Hematopoietic multipotent progenitor cell (in vitro differentiated cells): ENCODE data around the gene DCP1B. TPM values are rescaled to one million over a fixed set of nuclear protein-coding genes. Genes with fewer than 3 reads are reported as not detected.

ENCODE experiments used
- DNase-seq, 3 donors: peaks; one replicate each; pipeline ENCODE4 v3.0.0-alpha.2; 2011 to 2015; ENCODE audit warnings: low read depth in 2 of 3, low spot score in 2 of 3
- total RNA-seq: library from RNA; depleted of rRNA; stranded (reverse); fragments of >200 nt; gene quantifications from one replicate; pipeline ENCODE4 v1.2.3, GENCODE V29; 2012

Gene DCP1B
- total RNA-seq, 1 donor = 10.0 TPM

DNA sequence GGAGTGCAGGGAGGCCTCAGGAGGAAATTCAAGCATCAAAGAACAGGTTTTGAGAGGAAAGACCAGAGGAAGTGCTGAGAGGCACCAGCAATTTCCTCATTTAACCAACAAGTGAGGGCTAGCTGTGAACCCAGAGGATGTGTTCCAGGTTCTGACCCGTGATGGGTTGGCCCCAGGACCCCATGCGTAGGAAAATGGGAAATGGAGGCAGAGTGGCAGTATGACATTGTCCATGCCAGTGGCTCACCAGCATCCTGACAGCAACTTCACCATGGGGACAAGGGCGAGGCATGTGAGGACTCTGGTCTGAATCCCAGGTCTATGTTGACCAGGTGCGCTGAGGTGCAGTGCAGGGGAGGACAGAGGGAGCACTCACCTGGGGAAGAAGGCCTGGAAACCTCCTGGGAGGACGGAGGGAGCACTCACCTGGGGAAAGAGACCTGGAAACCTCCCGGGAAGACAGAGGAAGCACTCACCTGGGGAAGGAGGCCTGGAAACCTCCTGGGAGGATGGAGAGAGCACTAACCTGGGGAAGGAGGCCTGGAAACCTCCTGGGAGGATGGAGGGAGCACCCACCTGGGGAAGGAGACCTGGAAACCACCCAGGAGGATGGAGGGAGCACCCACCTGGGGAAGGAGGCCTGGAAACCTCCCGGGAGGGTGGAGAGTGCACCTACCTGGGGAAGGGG, 79.1 kb downstream of the DCP1B start:
- DNase-seq = no peak

DNA sequence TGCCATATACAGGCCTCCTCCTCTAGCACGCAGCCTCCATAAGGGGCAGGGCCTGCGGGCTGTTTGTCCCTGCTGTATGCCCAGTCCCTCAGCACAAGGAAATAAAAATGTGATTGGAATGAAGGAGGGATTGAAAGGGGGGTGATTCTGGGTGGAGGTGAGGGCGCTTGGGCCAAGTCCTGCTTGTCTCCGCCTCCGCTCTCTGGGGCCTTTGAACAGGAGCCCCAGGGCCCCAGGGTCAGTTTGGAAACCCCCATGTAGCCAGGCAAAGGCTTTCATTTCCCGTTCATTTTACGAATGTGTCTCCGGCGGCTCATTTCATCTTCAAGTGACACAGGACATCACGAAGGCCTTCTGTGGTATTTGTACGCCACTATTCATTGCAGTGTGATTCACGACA, 81.3 kb downstream of the DCP1B start:
- no peak for DNase-seq

DNA sequence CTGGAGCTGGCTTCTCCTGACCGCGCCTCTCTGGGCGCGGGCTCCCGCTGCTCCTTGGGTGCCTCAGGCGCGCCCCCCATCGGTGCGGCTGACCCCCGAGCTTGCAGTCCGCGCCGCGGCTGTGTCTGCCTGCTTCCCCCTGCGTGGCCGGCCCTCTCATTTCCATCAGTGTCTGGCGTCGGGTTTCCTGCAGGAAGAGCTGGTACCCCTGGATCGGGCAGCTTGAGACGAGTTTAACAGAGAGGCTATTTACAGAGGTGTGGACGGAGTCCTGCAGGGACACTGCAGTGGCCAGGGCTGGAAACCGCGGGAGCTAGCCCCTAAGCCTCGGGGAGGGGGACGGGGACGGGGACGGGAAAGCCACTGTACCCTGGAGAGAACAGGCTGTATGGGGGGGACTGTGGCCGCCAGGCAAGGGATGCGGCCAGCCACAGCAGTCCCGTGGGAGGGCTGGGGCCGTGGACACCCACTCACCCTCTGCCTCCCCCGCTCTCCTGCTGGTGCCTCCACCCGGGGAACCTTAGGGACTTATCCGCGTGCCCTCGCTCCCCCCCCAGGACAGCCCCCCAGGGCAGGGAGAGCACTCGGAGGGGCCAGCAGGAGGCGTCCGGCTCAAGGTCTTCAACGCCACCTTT, 82.1 kb downstream of the DCP1B start:
- DNase-seq = no peak

DNA sequence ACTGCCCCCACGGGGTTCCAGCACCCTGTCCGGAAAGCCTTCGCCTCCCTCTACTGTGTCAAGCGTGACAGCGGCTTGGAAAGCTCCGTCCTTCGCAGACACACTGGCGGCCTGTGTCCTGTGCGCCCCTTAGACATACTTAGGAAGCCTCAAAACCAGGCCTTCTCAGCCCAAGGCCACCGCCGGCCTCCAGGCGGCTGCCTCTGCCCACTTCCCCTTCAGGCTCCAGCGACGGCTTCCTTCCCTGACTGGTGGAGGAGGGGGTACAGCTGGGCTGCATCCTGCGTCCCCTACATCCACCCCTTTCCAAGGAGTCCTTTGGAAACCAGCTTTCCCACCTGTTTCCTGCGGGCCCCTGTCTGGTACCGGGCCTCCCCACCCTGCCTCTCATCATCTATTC, 83.3 kb downstream of the DCP1B start:
- peak in 2 of 3 donors; percentile 65 to 79 for DNase-seq

DNA sequence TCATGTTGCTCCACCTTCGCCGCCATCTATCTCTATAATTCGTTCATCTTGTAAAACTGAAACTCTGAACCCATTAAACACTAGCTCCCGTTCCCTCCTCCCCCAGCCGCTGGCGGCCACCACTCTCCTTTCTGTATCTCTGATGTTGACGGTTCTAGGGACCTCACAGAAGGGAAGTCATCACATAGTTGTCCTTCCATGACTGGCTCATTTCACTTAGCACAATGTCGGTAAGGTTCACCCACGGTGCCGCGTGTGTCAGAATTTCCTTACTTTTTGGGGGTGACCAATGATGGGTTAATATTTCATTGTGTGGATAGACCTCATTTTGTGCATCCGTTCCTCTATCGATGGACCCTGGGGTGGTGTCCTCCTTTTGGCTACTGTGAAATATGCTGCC, 83.8 kb downstream of the DCP1B start:
- DNase-seq = no peak

DNA sequence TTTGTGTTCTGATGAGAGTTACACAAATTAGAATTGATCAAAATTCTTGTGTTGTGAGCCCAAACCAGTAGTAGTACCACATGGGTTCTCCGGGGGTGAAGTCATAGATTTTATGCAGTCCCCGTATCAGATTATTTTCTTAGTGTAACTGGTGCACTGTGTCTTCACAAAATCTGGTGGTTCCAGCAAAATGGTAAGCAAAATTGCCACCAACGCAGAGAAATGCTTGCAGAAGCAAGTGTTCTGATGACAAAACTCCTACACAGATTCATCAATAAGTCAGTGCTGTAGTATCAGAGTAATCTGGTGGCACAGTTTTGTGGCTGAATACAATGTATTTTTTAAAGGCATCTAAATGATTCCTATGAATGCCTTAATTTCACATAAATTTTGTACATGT, 84.5 kb downstream of the DCP1B start:
- DNase-seq = no peak

DNA sequence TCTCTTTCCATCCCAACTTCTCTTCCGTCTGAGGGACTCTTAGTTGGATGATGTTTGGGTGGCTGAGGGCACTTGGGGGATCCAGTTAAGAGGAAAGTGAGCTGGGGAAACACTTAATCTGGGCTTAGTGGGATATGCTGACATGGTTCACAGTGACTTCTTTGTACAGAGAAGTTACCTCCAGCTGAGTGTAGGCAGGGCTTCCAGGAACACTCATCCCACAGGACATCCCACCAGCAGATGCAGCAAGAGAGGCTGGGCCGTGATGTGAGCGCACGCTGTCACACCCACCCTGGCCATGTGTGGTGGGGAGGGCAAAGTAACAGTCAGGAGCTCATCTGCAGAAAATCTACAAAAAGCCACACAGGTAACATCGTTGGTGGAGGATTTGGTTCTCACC, 85.0 kb downstream of the DCP1B start:
- DNase-seq = no peak

DNA sequence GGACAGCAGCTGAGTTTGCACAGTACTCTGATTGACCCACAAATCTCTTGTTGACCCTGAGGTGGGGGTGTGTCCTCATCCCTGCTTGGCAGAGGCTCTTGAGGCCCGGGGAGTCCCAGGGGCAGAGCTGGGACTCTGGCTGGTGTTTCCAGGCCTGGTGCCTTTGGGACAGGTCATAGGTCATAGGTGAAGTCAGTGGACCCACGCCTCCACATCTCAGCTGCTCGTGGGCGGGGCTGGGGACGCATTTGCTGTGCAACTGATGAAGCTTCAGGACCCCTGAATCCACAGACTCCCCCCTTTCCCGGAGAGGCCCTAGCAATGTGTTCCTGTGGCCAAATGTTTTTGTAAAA, 85.4 kb downstream of the DCP1B start:
- DNase-seq = no peak

DNA sequence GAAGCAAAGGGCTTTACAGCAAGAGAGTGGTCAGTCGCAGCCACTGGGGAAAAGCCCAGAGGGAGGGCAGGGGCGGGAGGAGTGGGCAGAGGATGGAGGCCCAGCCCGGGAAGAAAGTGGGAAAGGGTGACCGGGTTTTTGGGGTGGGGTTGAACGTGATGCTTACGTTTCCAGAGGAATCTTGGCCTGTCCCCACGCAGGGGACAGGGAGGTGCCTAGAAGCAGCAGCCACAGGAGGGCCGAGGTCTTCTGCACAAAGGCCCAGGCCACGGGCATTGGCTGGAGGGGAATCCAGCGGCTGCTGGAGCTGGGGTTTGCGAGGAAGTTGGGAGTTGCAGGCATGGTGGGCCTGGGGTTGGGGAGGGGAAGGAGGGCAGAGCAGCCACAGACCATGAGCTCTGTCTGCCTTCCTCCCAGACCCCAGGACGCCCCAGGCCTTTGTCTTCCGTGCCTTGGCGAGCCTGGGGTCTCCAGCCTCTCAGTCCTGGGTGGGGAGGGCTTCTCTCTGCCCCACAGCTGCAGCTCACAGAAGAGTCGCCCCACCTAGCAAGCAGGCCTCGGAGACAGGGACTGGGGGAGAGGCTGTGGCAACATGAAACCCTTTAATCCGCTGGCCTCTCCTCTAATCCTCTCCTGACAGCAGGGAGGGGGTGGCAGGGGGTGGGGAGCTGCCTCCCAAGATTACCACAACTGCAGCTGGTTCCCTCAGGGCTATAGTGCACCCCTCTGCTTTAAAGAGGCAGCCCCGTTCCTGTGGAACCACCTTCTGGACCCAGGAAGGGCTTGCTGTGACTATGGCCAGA, 86.0 kb downstream of the DCP1B start, which contains the start of gene CACNA2D4:
TSS of gene CACNA2D4 (minus strand) at position 572 of the 803 bp plus-strand sequence. CDS start at position 393, 179 bp downstream.
- DNase-seq = peak in 1 of 3 donors; percentile 45

DNA sequence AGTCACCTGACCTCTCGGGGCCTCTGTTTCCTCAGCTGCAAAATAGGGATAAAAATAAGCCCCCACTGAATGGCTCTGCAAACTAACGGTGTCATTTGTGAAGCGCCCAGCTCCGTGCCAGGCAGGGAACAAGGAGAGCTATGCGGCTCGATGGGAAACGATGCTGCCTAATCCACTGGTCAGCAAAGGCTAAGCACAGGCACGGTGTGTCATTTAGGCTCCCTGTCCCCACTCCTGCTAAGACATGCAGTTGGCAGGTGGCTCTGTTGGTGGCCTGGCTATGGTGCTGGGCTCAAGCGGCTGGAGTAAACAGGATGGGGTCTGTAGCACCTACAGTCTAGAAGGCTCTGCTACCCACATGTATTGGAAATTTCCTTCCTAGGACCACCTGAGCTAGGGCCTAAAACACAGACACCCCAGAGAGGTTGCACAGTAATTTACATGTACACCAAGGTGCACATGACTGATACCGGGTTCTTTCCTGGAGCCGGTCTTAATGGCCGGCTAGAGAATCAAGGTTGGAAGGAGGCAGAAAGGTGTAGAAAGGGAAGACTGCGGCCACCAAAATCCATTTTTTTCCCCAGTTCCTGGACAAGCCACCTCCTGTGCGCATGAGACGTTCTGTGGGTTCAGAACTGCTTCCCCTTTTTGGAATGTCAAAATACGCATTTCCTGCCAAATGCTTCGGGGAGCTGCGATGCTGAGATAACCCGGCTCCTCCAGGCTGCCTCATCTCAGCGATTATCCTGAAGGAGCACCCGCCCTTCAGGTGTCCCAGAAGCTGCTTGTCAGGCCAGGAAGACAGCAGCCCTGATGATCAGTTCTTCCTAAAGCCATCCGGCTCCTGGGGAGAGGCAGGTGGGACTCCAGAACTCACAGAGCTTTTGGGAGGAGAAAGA, 86.8 kb downstream of the DCP1B start:
- DNase-seq = peak in 2 of 3 donors; percentile 79 to 82

DNA sequence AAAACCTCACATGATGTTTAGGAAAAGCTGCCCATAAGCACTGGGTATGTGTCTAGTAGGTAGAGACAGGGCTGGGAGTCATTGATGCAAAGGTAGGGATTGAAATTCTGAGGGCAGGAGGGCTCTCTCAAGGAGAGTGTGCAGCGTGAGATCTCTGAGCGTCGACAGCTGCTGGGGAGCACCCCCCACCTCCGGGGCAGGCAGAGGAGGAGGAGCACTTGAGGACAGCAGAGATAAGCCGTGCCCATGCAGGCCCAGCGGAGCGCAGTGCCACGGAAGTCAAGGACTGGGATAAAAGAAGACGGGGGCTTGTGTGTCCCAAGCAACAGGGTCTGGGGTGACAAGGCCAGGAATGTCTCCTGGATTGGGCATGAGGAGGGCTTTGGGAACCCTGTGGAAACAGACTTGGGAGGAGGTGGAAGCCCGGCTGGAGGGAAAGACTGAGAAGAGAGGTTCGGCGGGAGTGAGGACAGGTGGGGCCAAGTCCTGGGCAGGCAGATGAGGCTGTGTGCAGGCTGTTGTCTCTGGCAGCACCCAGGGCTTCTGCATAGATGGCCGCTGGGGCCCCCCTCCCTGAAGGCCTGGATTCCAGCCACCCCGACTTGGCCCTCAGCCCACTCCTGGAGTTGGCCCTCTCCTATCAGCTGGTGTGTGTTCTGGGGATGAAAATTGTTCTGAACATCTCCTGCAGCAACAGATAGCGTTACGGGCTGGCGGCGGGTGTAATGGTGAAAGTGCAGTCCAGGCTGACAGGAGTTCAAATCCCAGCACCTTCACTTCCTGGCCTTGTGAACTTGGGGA, 87.7 kb downstream of the DCP1B start:
- no peak for DNase-seq

DNA sequence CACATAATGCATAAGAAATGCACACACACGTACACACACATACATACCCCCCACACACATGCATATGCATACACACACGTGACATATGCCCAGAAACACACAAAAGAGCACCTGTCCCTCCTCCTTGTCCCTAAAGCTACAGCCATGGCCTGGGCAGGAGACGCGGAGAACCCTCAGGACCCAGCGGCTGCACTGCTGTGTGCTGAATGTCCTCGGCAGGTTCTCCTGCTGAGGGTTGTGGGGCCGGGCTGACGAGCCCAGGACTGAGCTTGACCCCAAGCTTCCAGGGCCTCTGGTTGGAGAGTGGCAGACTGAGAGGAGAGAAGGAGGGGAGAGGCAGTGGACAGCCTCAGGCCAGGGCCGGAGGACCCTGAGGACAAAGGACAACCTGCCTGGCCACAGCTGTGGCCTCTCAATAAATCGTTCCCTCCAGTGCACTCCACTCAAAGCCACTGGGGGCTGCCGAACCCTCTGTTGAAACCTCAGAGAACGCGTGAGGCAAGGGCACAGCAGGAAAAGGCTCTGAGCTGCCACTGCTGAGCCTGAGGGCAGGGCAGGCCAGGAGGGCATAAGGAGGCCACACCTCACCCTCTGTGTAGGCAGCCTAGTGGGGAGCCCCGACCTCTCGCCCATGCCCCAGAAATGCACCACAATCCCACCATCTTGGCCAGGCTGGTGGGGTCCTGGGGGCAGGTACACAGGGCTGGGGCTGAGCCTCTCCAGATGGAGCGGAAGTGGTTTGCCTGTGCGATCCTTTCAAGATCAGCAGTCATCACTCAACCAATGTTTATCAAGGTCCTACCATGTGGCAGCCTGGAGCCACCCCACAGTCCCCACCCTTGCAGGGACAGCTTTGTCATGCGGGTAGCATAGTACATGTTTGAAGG, 88.9 kb downstream of the DCP1B start:
- peak in 2 of 3 donors; percentile 44 to 69 for DNase-seq

DNA sequence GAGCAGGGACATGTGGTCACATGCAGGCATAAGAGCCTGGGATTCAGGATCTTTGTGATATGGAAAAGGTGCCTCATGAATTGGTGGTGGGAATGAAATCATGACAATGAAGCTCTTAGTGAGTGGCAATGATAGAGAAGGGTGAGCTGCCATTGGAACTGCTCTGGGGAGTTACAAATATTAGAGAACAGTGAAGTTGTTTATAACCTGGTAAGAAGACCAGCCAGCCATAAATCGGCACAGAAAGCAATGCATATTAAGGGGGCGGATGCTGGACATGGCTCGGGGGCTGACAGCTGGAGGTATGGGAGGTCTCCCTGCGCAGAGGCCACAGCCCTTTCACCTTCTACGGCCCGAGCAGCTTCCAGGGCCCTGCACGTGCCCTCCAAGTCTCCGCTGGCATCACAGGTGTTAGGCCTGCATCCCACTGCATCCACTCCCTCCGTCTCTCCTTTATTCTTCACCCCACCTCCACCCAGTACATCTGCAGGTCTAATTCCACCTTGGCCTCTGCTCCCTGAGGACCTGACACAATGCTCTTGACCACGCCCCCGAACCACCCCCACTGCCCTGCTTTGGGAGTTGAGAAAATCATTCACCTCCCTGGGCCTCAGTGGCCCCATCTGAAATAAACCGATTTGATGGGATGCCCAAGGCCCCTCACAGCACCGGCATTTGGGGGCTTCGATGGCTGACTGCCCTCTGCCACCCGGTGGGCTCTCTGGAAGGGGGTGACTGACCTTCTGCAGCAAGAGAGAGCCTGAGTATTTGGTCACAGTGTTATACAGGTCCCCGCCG, 89.9 kb downstream of the DCP1B start:
- DNase-seq = no peak

DNA sequence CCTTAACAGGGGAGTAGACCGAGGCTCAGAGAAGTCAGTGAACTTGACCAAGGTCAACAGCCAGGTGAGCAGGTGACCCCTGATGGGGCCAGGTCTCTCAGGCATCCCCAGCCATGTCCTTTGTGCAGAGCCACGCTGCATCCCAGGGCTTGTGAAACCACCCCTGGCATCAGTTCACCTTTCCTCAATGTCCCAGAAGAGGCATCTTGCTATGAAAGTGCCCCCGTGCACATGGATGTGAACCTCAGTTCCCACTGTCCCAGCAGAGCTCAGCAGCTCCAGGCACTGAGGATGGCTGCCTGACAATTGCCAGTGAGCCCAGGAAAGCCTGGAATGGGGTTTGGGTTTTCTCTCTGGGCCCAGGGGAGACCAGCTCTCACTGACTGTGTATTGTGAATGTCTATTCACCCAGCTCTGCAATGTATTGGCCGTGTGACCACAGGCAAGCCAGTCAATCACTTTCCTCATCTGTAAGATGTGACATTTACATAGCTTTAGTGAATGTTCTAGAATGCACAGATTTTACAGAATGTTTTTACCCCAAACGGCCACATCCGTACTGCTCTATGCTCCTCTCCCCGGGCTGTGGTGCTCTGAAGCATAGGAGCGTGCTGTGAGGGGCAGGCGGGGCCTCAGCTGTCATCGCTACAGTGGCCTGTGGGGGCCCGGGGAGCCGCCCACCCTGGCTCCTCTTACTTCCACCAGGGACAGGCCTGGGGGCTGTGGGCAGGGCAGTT, 90.7 kb downstream of the DCP1B start:
- no peak for DNase-seq

DNA sequence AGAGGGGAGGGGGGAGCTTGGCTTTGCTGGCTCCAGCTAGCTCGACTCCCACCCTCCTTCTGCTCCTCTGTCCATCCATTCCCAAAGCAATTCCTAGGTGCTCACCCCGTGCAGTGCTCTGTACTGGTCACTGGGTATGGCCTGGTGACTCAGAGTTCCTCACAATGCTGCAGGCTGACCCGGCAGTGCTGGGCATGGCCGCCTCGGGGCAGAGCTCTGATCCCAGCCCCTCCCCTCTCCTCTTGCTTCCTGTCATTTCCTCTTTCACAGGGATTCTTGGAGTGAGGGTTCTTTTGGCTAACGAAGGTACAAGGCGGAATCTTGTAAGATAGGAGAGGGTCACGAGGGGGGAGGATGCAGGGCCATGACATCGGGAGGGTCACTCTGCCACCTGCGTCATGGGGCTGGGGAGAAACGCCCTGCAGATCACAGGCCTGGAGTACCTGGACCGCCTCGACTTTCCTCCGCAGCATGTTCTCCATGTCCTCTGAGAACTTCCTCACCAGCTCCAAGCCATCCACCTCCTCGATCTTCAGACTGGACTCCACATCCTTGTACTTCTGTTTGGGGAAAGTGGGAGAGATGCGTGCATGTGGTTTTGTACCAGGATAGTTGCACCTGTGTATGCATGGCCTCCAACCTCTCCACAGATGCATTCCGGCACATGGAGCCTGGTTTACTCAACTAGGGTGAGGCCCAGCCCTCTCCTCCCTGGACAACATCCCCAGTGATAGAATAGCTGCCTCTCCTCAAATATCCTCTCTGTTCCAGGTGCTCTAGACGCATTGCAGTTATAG, 91.5 kb downstream of the DCP1B start:
- no peak for DNase-seq
